ENCODE results near the gene FGF19.

Gene FGF19

DNA sequence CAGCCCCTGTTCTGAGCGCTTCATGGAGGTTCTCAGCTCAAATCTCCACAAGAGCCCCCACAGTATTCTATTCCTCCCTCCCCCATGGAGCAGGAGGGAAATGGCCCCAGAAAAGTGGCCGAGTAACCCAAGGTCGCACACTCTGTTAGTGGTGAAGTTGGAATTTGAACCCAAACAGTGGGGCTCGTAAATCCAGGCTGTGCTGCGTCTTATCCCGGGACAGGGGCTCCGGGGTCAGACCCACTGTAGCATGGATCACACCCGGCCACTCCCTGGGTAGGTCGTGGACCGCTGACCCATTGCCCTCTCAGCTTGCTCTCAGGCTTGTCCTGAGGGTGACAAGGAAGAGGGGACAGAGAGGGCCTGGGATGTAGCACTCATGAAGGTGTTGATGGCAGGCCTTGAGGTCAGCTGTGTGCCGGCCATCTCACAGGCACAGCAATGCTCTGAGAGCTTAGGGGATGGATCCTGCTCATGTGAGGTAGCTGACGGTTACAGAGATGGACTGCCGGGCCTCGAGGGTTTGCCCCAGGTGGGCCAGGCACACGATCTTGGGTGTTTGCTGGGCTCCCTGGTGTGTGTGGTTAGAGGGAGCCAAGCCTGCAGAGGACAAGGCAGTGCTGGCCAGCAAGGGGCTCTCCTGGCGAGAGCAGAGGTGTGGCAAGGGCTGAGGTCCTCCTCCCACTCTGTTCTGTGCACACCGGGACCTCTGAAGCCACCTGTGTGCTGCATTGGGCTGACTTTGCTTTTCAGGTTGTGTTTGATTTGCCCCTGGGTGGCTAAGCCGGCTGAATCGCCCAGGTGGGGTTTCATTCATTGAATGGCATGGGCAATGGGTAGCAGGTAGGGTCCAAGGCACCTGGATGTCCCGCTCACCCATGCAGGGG is 2.3 kb upstream of the FGF19 start:
- Histone ChIP-seq H2AFZ (ENCODE audit: low read depth, low read length) (no peak overlapping the region), H3K9ac (ENCODE audit: low read depth, low read length) (no peak overlapping the region), H3K27me3 (ENCODE audit: insufficient read depth, low read length, poor library complexity) (peaks cover 15% of the 10 kb centered on the region), H3K27ac (ENCODE audit: low read length) (no peak overlapping the region), H3K9me3 (ENCODE audit: insufficient read depth, low read length, severe bottlenecking) (no peaks in the 10 kb centered on the region), H3K79me2 (ENCODE audit: insufficient read depth, low read length) (no peaks in the 10 kb centered on the region), H3K4me2 (ENCODE audit: insufficient read depth, low read length) (no peak overlapping the region), H4K20me1 (ENCODE audit: insufficient read depth, low read length) (no peaks in the 10 kb centered on the region; the same call in 1 of the 2 replicates), H3K36me3 (ENCODE audit: insufficient read depth, low read length) (no peaks in the 10 kb centered on the region), H3K4me1 (ENCODE audit: insufficient read depth, low read length) (no peaks in the 10 kb centered on the region), H3K4me3 (ENCODE audit: low read depth in 1 of 2, low read length in 2 of 2) (no peak overlapping the region)
- no peak for DNase-seq
- no peak for ATAC-seq (ENCODE audit: insufficient read depth, low read depth)
- no peak for TF ChIP-seq EZH2 (IDR thresholded peaks at IDR 0.05; ENCODE audit: borderline replicate concordance, low read depth, low read length, severe bottlenecking)
- TF ChIP-seq, protein P1, sequence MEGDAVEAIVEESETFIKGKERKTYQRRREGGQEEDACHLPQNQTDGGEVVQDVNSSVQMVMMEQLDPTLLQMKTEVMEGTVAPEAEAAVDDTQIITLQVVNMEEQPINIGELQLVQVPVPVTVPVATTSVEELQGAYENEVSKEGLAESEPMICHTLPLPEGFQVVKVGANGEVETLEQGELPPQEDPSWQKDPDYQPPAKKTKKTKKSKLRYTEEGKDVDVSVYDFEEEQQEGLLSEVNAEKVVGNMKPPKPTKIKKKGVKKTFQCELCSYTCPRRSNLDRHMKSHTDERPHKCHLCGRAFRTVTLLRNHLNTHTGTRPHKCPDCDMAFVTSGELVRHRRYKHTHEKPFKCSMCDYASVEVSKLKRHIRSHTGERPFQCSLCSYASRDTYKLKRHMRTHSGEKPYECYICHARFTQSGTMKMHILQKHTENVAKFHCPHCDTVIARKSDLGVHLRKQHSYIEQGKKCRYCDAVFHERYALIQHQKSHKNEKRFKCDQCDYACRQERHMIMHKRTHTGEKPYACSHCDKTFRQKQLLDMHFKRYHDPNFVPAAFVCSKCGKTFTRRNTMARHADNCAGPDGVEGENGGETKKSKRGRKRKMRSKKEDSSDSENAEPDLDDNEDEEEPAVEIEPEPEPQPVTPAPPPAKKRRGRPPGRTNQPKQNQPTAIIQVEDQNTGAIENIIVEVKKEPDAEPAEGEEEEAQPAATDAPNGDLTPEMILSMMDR (IDR thresholded peaks at IDR 0.05; ENCODE audit: borderline replicate concordance, extremely low read depth, low read length, poor library complexity, severe bottlenecking): no peak

DNA sequence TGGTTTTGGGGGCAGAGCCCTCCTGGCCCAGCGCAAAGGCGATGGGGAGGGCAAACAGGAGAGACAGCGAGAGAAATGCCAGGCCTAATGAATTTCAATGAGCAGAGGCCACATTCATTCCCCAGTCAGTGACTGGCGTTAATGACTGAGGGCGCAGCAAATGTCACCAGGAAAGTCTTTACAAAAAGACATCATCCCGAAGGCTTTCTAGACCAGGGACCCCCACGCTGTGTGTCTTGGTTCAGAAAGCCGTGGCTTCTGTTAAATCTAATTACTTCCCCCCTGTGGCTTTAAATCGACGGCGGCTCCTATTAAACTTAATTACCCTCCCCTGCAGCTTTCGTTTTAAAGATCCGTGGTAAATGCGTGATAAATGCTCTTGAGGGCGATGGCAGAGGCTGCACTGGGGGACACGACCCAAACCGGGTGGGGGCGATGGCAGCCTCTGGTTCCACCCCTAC is 1.6 kb upstream of the FGF19 start:
- Histone ChIP-seq H2AFZ (ENCODE audit: low read depth, low read length) (no peak overlapping the region), H3K27ac (ENCODE audit: low read length) (no peak overlapping the region), H3K36me3 (ENCODE audit: insufficient read depth, low read length) (no peaks in the 10 kb centered on the region), H3K9ac (ENCODE audit: low read depth, low read length) (no peak overlapping the region), H3K4me1 (ENCODE audit: insufficient read depth, low read length) (no peaks in the 10 kb centered on the region), H3K79me2 (ENCODE audit: insufficient read depth, low read length) (no peaks in the 10 kb centered on the region), H3K9me3 (ENCODE audit: insufficient read depth, low read length, severe bottlenecking) (no peaks in the 10 kb centered on the region), H3K27me3 (ENCODE audit: insufficient read depth, low read length, poor library complexity) (peaks cover 15% of the 10 kb centered on the region), H3K4me3 (ENCODE audit: low read depth in 1 of 2, low read length in 2 of 2) (no peak overlapping the region), H3K4me2 (ENCODE audit: insufficient read depth, low read length) (no peak overlapping the region), H4K20me1 (ENCODE audit: insufficient read depth, low read length) (no peaks in the 10 kb centered on the region; the same call in 1 of the 2 replicates)
- DNase-seq: no peak
- ATAC-seq (ENCODE audit: insufficient read depth, low read depth): no peak
- no peak for TF ChIP-seq EZH2 (IDR thresholded peaks at IDR 0.05; ENCODE audit: borderline replicate concordance, low read depth, low read length, severe bottlenecking)
- TF ChIP-seq, protein P1 (IDR thresholded peaks at IDR 0.05; ENCODE audit: borderline replicate concordance, extremely low read depth, low read length, poor library complexity, severe bottlenecking): no peak

DNA sequence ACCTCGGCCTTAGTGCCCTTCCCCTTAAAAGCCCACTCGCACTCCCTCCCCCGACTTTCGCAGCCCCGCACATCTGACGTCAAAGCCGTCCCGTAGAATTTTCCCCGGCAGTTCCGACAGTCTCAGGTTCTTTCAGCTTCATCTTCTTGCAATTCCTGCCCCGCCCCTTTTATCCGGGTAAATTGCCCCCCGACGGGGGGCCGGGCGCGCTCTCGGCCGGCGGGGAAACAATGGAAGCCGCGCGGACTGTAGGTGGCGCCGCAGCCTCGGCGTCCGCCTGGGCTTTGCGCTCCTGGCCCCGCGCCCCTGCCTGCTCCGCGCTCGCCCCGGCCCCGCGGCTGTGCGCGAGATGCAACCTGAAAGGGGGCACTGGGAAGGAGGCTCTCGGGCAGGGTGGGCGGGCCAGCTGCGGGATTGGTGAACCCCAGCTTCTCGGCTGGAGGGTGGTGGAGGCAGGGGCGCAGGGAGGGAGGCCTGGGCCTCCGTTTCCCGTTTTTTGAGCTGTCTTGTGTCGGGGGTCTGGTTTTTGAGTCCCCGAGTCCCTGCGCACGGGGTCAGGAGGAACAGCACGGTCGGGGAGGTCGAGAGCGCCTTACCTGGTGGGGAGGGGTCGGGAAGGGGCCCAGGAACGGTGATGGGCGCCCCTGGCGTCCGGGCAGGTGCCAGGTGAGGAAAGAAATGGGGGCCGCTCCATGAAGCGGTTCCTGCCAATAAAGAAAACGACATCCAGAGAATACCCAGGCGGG is 859 bp upstream of the FGF19 start:
- DNase-seq (no peak), ATAC-seq (ENCODE audit: insufficient read depth, low read depth) (no peak)
- no peaks in the 10 kb centered on the region for H3K36me3 ChIP-seq (ENCODE audit: insufficient read depth, low read length)
- no peak overlapping the region for H2AFZ ChIP-seq (ENCODE audit: low read depth, low read length)
- TF ChIP-seq EZH2 (IDR thresholded peaks at IDR 0.05; ENCODE audit: borderline replicate concordance, low read depth, low read length, severe bottlenecking): no peak
- TF ChIP-seq, protein P1 (IDR thresholded peaks at IDR 0.05; ENCODE audit: borderline replicate concordance, extremely low read depth, low read length, poor library complexity, severe bottlenecking): no peak
- H3K27me3 ChIP-seq (ENCODE audit: insufficient read depth, low read length, poor library complexity): peaks cover 15% of the 10 kb centered on the region
- H3K4me3 ChIP-seq (ENCODE audit: low read depth in 1 of 2, low read length in 2 of 2): no peak overlapping the region
- H3K4me2 ChIP-seq (ENCODE audit: insufficient read depth, low read length): no peak overlapping the region
- no peaks in the 10 kb centered on the region for H3K4me1 ChIP-seq (ENCODE audit: insufficient read depth, low read length)
- H3K27ac ChIP-seq (ENCODE audit: low read length): no peak overlapping the region
- H3K9me3 ChIP-seq (ENCODE audit: insufficient read depth, low read length, severe bottlenecking): no peaks in the 10 kb centered on the region
- no peaks in the 10 kb centered on the region for H3K79me2 ChIP-seq (ENCODE audit: insufficient read depth, low read length)
- H4K20me1 ChIP-seq (ENCODE audit: insufficient read depth, low read length): no peaks in the 10 kb centered on the region; the same call in 1 of the 2 replicates
- H3K9ac ChIP-seq (ENCODE audit: low read depth, low read length): no peak overlapping the region
